ENCODE measurements around the gene WFIKKN2. TPM values are rescaled to one million over a fixed set of nuclear protein-coding genes. Genes with fewer than 3 reads are reported as not detected.

WFIKKN2 gene
- total RNA-seq, 1 donor from 2014 or later: 0.60 TPM

- Mint-ChIP-seq H3K4me1 (peaks cover 60% of the 10 kb centered on the region), H3K27ac (peak overlapping the region; percentile 89), H3K4me3 (no peak overlapping the region), H3K9me3 (no peaks in the 10 kb centered on the region), H3K36me3 (no peaks in the 10 kb centered on the region), H3K27me3 (ENCODE audit: low read depth) (no peaks in the 10 kb centered on the region)
- DNase-seq (ENCODE audit: low spot score in 2 of 2, unreplicated experiment in 2 of 2): no peak
- no peak for TF ChIP-seq CTCF (IDR thresholded peaks at IDR 0.05; ENCODE audit: unreplicated experiment)
Observed at GRCh38 chr17:50832267-50832863, 3.0 kb upstream of the WFIKKN2 start.

DNA sequence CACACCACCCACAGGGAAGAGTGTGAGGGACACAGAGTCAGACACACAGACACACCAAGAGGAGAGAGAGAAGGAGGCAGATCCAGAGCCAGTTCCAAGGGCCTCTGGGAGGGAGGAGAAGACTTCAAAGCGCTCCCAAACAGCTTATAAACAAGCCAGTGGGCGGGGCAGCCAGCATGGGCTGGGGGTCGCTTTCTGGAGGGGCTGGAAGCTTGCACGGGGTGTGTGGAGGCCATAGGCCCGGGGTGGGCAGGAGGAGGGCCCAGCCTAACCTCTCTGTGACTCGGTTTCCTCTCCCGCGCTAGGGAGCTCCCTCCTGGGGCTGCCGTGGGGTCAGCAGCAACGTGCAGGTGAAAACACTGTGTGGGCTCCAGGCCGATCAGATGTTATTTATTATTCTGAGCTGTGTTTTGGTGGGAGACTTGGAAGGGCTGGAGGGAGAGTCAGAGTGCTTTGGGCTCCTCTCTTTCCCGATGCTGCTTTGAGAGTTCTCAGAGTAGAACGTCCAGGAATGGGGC lies 2.5 kb upstream of the WFIKKN2 start:
- H3K27ac Mint-ChIP-seq: peak overlapping the region; percentile 89
- H3K4me1 Mint-ChIP-seq: peaks cover 60% of the 10 kb centered on the region
- H3K9me3 Mint-ChIP-seq: no peaks in the 10 kb centered on the region
- no peak overlapping the region for H3K4me3 Mint-ChIP-seq
- H3K27me3 Mint-ChIP-seq (ENCODE audit: low read depth): no peaks in the 10 kb centered on the region
- DNase-seq (ENCODE audit: low spot score in 2 of 2, unreplicated experiment in 2 of 2): no peak
- no peaks in the 10 kb centered on the region for H3K36me3 Mint-ChIP-seq
- TF ChIP-seq CTCF (IDR thresholded peaks at IDR 0.05; ENCODE audit: unreplicated experiment): no peak

GRCh38 chr17:50833510-50834428 lies 1.6 kb upstream of the WFIKKN2 start:
- H3K27ac Mint-ChIP-seq: peak overlapping the region; percentile 93
- no peaks in the 10 kb centered on the region for H3K36me3 Mint-ChIP-seq
- TF ChIP-seq CTCF (IDR thresholded peaks at IDR 0.05; ENCODE audit: unreplicated experiment): no peak
- peaks cover 60% of the 10 kb centered on the region for H3K4me1 Mint-ChIP-seq
- H3K27me3 Mint-ChIP-seq (ENCODE audit: low read depth): no peaks in the 10 kb centered on the region
- DNase-seq (ENCODE audit: low spot score in 2 of 2, unreplicated experiment in 2 of 2): no peak
- H3K4me3 Mint-ChIP-seq: no peak overlapping the region
- no peaks in the 10 kb centered on the region for H3K9me3 Mint-ChIP-seq

- Mint-ChIP-seq H3K27ac (peak overlapping the region; percentile 93), H3K9me3 (no peaks in the 10 kb centered on the region), H3K4me1 (peaks cover 53% of the 10 kb centered on the region), H3K27me3 (ENCODE audit: low read depth) (no peaks in the 10 kb centered on the region), H3K36me3 (no peaks in the 10 kb centered on the region), H3K4me3 (no peak overlapping the region)
- no peak for DNase-seq (ENCODE audit: low spot score in 2 of 2, unreplicated experiment in 2 of 2)
- no peak for TF ChIP-seq CTCF (IDR thresholded peaks at IDR 0.05; ENCODE audit: unreplicated experiment)
Observed at GRCh38 chr17:50834429-50835300, 721 bp upstream of the WFIKKN2 start.

DNA sequence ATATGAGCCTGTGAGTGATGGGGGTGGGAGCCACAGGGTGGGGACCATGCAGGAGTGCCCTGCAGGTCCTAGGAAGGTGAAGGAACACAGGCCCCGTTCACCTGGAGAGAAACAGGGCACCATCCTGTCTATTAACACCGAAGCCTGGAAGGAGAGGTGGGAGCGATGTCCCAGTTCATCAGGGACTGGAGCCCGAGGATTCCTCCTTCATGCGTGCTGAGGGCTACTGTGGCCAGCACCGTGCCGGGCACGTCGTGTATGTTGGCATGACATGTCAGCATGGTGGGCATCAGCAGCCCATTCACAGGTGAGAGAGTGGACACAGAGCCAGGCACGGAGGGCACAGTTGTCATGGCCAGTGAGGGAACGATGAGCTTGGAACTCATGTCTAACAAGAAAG lies 1.4 kb downstream of the WFIKKN2 start:
- Mint-ChIP-seq H3K4me3 (no peak overlapping the region), H3K4me1 (peaks cover 38% of the 10 kb centered on the region), H3K27me3 (ENCODE audit: low read depth) (no peaks in the 10 kb centered on the region), H3K36me3 (no peaks in the 10 kb centered on the region), H3K9me3 (no peaks in the 10 kb centered on the region), H3K27ac (no peak overlapping the region)
- no peak for TF ChIP-seq CTCF (IDR thresholded peaks at IDR 0.05; ENCODE audit: unreplicated experiment)
- no peak for DNase-seq (ENCODE audit: low spot score in 2 of 2, unreplicated experiment in 2 of 2)
